22Rv1 (cell line): ENCODE measurements around the gene MAP2K4.
"Not testable (repeated sequence)": the region's sequence is repeated elsewhere in the genome, so short reads cannot be mapped to it uniquely, and the experiment has no call there.

Source experiments
- H3K27ac ChIP-seq: fragments of 450-650 bp; 2 replicates; pipeline ENCODE4 v1.5.1; 2017
- ZFX ChIP-seq: fragments of 450-650 bp; IDR thresholded peaks from 2 replicates; pipeline ENCODE4 v1.6.1; 2017; ENCODE audit warnings: antibody characterized with exemption, borderline replicate concordance
- TF ChIP-seq, protein P1 (sequence below): fragments of 450-650 bp; IDR thresholded peaks from 2 replicates; pipeline ENCODE4 v1.5.1; 2017; ENCODE audit warnings: mild to moderate bottlenecking

The MAP2K4 gene

DNA sequence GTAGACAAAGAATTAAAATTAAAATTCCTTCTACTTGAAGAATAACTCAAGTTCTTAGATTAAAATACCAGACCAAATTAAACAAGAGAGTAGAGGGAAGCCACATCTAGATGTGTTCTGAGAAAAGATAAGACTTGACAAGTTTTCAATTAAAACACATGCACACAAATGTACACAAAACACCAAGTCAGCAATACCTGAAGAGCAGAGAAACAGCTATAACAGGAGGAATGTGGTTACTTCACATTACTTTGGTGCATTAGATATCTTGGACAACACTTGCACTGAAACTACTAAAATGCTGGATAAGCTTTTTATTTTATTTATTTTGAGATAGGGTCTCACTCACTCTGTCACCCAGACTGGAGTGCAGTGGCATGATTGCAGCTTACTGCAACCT lies 113.9 kb downstream of the MAP2K4 start:
- no peak overlapping the region for H3K27ac ChIP-seq
- no peak for TF ChIP-seq ZFX

DNA sequence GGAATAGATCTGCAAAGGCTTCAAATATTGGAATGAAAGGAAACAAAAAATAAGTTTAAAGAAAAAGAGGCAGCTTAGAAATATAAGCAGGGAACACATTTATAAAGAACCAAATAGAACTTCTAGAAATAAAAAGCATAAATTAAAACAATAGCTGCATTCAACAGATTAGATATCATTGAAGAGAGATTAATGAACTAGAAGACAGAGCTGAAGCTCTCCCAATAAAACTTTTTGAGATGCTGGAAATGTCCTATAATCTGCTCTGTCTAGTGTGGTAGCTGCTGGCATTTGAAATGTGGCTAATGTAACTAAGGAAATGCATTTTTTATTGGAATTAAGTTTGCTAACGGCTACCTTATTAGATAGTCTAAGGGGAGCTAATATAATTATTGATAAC lies 115.6 kb downstream of the MAP2K4 start:
- H3K27ac ChIP-seq, result no peak overlapping the region
- TF ChIP-seq, protein P1, sequence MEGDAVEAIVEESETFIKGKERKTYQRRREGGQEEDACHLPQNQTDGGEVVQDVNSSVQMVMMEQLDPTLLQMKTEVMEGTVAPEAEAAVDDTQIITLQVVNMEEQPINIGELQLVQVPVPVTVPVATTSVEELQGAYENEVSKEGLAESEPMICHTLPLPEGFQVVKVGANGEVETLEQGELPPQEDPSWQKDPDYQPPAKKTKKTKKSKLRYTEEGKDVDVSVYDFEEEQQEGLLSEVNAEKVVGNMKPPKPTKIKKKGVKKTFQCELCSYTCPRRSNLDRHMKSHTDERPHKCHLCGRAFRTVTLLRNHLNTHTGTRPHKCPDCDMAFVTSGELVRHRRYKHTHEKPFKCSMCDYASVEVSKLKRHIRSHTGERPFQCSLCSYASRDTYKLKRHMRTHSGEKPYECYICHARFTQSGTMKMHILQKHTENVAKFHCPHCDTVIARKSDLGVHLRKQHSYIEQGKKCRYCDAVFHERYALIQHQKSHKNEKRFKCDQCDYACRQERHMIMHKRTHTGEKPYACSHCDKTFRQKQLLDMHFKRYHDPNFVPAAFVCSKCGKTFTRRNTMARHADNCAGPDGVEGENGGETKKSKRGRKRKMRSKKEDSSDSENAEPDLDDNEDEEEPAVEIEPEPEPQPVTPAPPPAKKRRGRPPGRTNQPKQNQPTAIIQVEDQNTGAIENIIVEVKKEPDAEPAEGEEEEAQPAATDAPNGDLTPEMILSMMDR, result no peak
- TF ChIP-seq ZFX, result no peak

DNA sequence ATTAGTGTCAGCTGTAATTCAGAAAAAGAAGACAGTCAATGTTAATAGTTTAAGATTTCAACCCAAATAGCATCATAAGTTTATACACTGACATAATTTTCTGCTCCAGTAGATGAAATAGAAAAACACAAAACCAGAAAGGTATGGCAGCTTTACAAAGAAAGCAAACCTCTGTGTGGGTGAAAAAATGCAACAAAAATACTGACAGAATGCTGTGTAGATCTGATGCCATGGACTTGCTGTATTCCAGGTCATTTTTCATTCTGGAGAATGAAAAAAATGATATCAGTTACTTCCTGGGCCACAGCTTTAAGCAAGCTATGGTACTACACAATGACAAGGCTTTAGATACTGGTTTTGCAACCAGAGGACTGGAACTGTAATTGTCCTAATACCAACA lies 116.0 kb downstream of the MAP2K4 start:
- H3K27ac ChIP-seq, result no peak overlapping the region
- TF ChIP-seq ZFX, result no peak
- TF ChIP-seq, protein P1, result no peak

DNA sequence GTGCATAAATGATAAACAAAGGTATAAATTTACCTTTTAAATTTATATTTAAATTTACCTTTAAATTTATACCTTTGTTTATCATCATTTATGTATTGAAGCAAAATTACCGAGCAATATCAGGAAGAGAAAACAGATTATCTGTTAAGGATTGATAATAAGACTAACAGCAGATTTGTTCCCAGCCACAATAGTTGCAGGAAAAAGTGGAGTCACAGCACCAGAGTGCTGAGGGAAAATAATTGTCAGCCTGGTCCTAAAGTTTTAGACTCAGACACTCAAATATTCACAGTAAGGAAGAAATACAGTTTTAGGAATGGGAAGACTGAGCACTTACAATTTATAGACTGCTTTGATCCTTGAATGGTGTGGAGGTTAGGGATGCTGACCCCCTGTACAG lies 117.2 kb downstream of the MAP2K4 start:
- TF ChIP-seq, protein P1, result no peak
- no peak for TF ChIP-seq ZFX
- no peak overlapping the region for H3K27ac ChIP-seq

DNA sequence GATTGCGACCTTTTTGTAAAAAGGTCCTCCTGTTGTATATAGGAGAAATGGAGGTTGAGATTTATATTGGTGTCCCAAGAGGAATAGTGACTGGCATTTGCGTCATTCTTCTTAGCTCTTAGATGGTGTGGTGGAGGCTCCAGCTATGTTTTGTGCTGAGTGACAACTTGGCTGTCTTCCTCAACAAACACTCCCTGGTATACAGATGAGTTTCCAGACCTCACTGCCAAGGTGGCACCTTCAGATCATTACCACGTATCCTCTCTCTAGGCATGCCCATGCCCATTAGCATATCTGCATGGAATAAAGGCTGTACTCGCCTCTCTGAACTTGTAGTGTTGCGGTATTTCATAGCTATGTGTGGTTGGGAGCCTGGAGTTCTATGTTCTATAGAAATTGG lies 120.0 kb downstream of the MAP2K4 start:
- TF ChIP-seq ZFX, result no peak
- TF ChIP-seq, protein P1, result no peak
- H3K27ac ChIP-seq, result no peak overlapping the region

DNA sequence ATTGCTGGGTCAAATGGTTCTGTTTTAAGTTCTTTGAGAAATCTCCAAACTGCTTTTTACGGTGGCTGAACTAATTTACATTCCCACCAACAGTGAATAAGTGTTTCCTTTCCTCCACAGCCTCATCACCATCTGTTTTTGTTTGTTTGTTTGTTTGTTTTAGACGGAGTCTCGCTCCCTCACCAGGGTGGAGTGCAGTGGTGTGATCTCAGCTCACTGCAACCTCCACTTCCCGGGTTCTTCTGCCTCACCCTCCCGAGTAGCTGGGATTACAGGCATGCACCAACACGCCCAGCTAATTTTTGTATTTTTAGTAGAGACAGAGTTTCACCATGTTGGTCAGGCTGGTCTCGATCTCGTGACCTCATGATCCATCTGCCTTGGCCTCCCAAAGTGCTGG lies 141.5 kb downstream of the MAP2K4 start:
- not testable (repeated sequence) for H3K27ac ChIP-seq

DNA sequence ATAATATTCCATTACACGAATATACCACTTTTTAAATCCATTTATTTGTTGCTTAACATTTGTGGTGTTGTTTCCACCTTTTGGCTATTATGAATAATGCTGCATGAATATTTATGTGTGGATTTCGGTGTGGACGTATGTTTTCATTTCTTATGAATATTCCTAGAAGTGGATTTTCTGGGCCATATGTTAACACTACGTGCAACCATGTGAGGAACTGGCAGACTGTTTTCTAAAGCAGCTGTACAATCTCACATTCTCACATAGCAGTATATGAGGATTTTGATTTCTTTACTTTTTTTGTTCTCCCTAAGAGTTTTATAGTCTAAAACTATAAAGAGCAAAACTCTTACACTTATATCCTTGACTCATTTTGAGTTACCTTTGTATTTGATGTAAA lies 143.4 kb downstream of the MAP2K4 start:
- H3K27ac ChIP-seq, result no peak overlapping the region
- TF ChIP-seq, protein P1, result no peak
- TF ChIP-seq ZFX, result no peak

DNA sequence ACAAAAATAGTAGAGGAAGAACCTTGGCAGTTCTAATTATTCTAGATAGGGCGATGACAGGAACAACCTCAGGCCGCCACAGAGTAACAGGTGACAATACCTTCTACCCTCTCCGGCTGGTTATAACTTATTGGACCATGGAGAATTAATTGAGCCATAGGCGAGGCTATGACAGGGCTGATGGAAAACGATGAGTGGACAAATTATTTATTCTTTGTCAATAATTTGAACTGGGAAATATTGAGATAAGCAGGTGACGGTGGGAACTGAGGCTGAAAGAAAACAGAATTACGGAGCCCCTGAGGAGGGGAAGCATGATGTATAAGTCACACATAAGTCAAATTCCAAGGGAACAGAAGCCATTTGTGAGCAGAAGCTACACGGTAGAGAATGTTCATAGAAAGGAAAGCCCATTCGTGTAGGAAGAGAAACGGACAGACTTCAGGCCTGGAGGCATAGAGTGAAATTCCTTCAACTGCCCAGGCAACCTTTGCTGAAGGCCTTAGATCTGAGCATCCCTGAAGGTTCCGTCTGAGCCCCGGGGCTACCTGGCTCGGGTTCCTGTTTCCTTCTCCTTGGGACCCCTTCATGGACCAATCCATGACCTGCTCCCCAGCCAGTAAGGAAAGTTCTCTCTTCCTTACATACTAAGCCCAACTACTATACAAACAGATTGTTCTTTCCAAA lies 158.1 kb downstream of the MAP2K4 start:
- TF ChIP-seq, protein P1, result no peak
- TF ChIP-seq ZFX, result no peak
- no peak overlapping the region for H3K27ac ChIP-seq
